Caco-2 (cell line): ENCODE measurements around the gene ANO4. TPM values are rescaled to one million over a fixed set of nuclear protein-coding genes. Genes with fewer than 3 reads are reported as not detected.
"Not testable (repeated sequence)": the region's sequence is repeated elsewhere in the genome, so short reads cannot be mapped to it uniquely, and the experiment has no call there.

Experiments
- BruUV-seq: library from RNA; stranded (reverse); fragments of 400-500 nt; replicated peaks from 2 replicates; lab custom pipeline; 2021; lab: Mats Ljungman, UMichigan
- CTCF ChIA-PET: fragments of 300-600 bp; sonication (Branson Sonifier 250); formaldehyde crosslinking; loops from one replicate; lab custom pipeline; 2022; ENCODE audit warnings: antibody characterized with exemption; lab: Charles Lee
- POLR2A ChIA-PET: fragments of 300-600 bp; sonication (Branson Sonifier 250); formaldehyde crosslinking; loops from one replicate; lab custom pipeline; 2022; ENCODE audit warnings: antibody characterized with exemption; lab: Charles Lee
- DNase-seq, 2 experiments: peaks; one replicate each; pipeline versions ENCODE4 v3.0.0 to v3.0.0-alpha.2; 2020 to 2022
- H3K27me3 ChIP-seq: replicated peaks from 2 replicates; pipeline ENCODE4 v1.6.0; 2011; ENCODE audit warnings: low read length; ENCODE audit not compliant: control insufficient read depth, insufficient read depth
- H3K36me3 ChIP-seq: 2 replicates; pipeline ENCODE4 v1.5.1; 2011; ENCODE audit warnings: low read length; ENCODE audit not compliant: control insufficient read depth, insufficient read depth
- H3K4me1 ChIP-seq: fragments of 250-450 bp; sonication (Bioruptor Pico); 2 replicates; pipeline ENCODE4 v1.5.1; 2020; ENCODE audit warnings: mild to moderate bottlenecking
- H3K4me3 ChIP-seq: 2 replicates; pipeline ENCODE4 v1.5.1; 2011; ENCODE audit warnings: low read depth, mild to moderate bottlenecking, control low read depth, low read length
- H3K9me3 ChIP-seq: fragments of 250-450 bp; sonication (Bioruptor Pico); 2 replicates; pipeline ENCODE4 v1.5.1; 2020; ENCODE audit warnings: mild to moderate bottlenecking, moderate library complexity
- H3K27ac Mint-ChIP-seq: one replicate; pipeline ENCODE4 v1.8.0; 2022; ENCODE audit warnings: mixed read lengths; ENCODE audit not compliant: unreplicated experiment
- H3K27me3 Mint-ChIP-seq: one replicate; pipeline ENCODE4 v1.8.0; 2022; ENCODE audit warnings: mixed read lengths; ENCODE audit not compliant: insufficient read depth, unreplicated experiment
- H3K36me3 Mint-ChIP-seq: one replicate; pipeline ENCODE4 v1.8.0; 2022; ENCODE audit warnings: mild to moderate bottlenecking, mixed read lengths; ENCODE audit not compliant: insufficient read depth, unreplicated experiment
- H3K4me1 Mint-ChIP-seq: one replicate; pipeline ENCODE4 v1.8.0; 2022; ENCODE audit warnings: low read depth, mixed read lengths; ENCODE audit not compliant: unreplicated experiment
- H3K4me3 Mint-ChIP-seq: one replicate; pipeline ENCODE4 v1.8.0; 2022; ENCODE audit warnings: mild to moderate bottlenecking, moderate library complexity, mixed read lengths; ENCODE audit not compliant: unreplicated experiment
- H3K9me3 Mint-ChIP-seq: one replicate; pipeline ENCODE4 v1.8.0; 2022; ENCODE audit warnings: mixed read lengths; ENCODE audit not compliant: unreplicated experiment
- CTCF ChIP-seq, 2 experiments: fragments of 200-600 bp in 1 of 2; IDR thresholded peaks; 1 replicate in 1 of 2; 2 replicates in 1 of 2; pipeline versions ENCODE4 v1.5.1 to v1.8.0; 2011 to 2022; ENCODE audit warnings: antibody characterized with exemption in 1 of 2, control low read depth in 1 of 2, inconsistent platforms in 1 of 2, low read depth in 1 of 2, low read length in 1 of 2, mild to moderate bottlenecking in 1 of 2, moderate library complexity in 1 of 2; ENCODE audit not compliant: insufficient read depth in 1 of 2, severe bottlenecking in 1 of 2, unreplicated experiment in 1 of 2
- intact Hi-C: fragments of 100-400 bp; cut with micrococcal nuclease; formaldehyde crosslinking; loops from one replicate; pipeline ENCODE4 v1.10.0; 2022; ENCODE audit not compliant: unreplicated experiment
- total RNA-seq: library from RNA; stranded (reverse); gene quantifications from 2 replicates; pipeline ENCODE4 v1.2.3, GENCODE V29; 2022

Gene ANO4
- total RNA-seq, 1 experiment from 2014 or later: 0.09 TPM

GRCh38 chr12:101089271-101089670 lies 294.7 kb downstream of the ANO4 start:
- H3K9me3 Mint-ChIP-seq: no peaks in the 10 kb centered on the region
- no peak for DNase-seq
- Histone ChIP-seq H3K36me3 (no peaks in the 10 kb centered on the region), H3K4me3 (no peak overlapping the region), H3K27me3 (no peaks in the 10 kb centered on the region), H3K9me3 (no peaks in the 10 kb centered on the region), H3K4me1 (no peaks in the 10 kb centered on the region)
- H3K27ac Mint-ChIP-seq: no peak overlapping the region
- no peaks in the 10 kb centered on the region for H3K36me3 Mint-ChIP-seq
- BruUV-seq: no TSS peak
- no peak overlapping the region for H3K4me3 Mint-ChIP-seq
- intact Hi-C loops: no loop called here
- CTCF ChIA-PET: no interaction called here
- POLR2A ChIA-PET: no interaction called here
- H3K4me1 Mint-ChIP-seq: no peaks in the 10 kb centered on the region
- TF ChIP-seq CTCF (IDR thresholded peaks at IDR 0.05; ENCODE audit: insufficient read depth in 1 of 2, low read depth in 1 of 2, low read length in 1 of 2, severe bottlenecking in 1 of 2, unreplicated experiment in 1 of 2): no peak
- H3K27me3 Mint-ChIP-seq: no peaks in the 10 kb centered on the region

GRCh38 chr12:101090222-101090621 lies 295.6 kb downstream of the ANO4 start:
- H3K9me3 Mint-ChIP-seq, H3K36me3 Mint-ChIP-seq, H3K27me3 Mint-ChIP-seq, BruUV-seq, POLR2A ChIA-PET, H3K9me3 ChIP-seq, H3K4me1 ChIP-seq, H3K4me3 ChIP-seq, DNase-seq, H3K36me3 ChIP-seq, H3K4me1 Mint-ChIP-seq, CTCF ChIA-PET, intact Hi-C loops, H3K4me3 Mint-ChIP-seq, H3K27me3 ChIP-seq, H3K27ac Mint-ChIP-seq: not testable (repeated sequence)

- POLR2A ChIA-PET: no interaction called here
- BruUV-seq: no TSS peak
Measured at GRCh38 chr12:101097829-101098580, 303.4 kb downstream of the ANO4 start.

More at GRCh38 chr12:101097829-101098580, 303.4 kb downstream of the ANO4 start:
- no peak for TF ChIP-seq CTCF (IDR thresholded peaks at IDR 0.05; ENCODE audit: insufficient read depth in 1 of 2, low read depth in 1 of 2, low read length in 1 of 2, severe bottlenecking in 1 of 2, unreplicated experiment in 1 of 2)
- no peak overlapping the region for H3K4me3 Mint-ChIP-seq
- no peak overlapping the region for H3K27ac Mint-ChIP-seq
- Histone ChIP-seq H3K4me1 (no peaks in the 10 kb centered on the region), H3K9me3 (no peaks in the 10 kb centered on the region), H3K4me3 (no peak overlapping the region), H3K36me3 (no peaks in the 10 kb centered on the region), H3K27me3 (no peaks in the 10 kb centered on the region)
- H3K36me3 Mint-ChIP-seq: no peaks in the 10 kb centered on the region
- intact Hi-C loops: no loop called here
- H3K4me1 Mint-ChIP-seq: no peaks in the 10 kb centered on the region
- CTCF ChIA-PET: no interaction called here
- DNase-seq: no peak
- peaks cover 3% of the 10 kb centered on the region for H3K27me3 Mint-ChIP-seq
- no peaks in the 10 kb centered on the region for H3K9me3 Mint-ChIP-seq
